HepG2 (cell line): Measurements from ENCODE around the gene C14orf119. TPM values are rescaled to one million over a fixed set of nuclear protein-coding genes. Genes with fewer than 3 reads are reported as not detected.

Source experiments
- BRD4 ChIP-seq: sonication (generic); formaldehyde crosslinking; IDR thresholded peaks from 2 replicates; pipeline ENCODE4 v1.4.0; 2020; ENCODE audit warnings: missing genetic modification reagents
- E2F1 ChIP-seq: sonication (generic); formaldehyde crosslinking; IDR thresholded peaks from 2 replicates; pipeline ENCODE4 v1.5.0; 2020; ENCODE audit warnings: missing genetic modification reagents
- HNF4A ChIP-seq: sonication (generic); formaldehyde crosslinking; IDR thresholded peaks from 2 replicates; pipeline ENCODE4 v1.4.0; 2020; ENCODE audit warnings: missing genetic modification reagents
- KDM5A ChIP-seq: fragments of 200-600 bp; sonication (generic); IDR thresholded peaks from 2 replicates; pipeline ENCODE4 v1.7.0; 2018; ENCODE audit warnings: antibody characterized with exemption, mild to moderate bottlenecking, low read length, borderline replicate concordance
- MAFG ChIP-seq: sonication (generic); formaldehyde crosslinking; IDR thresholded peaks from 2 replicates; pipeline ENCODE4 v1.5.1; 2020; ENCODE audit warnings: mild to moderate bottlenecking, missing genetic modification reagents
- SMAD1 ChIP-seq: sonication (generic); formaldehyde crosslinking; IDR thresholded peaks from 2 replicates; pipeline ENCODE4 v1.4.0; 2020; ENCODE audit warnings: missing genetic modification reagents, low read depth, mild to moderate bottlenecking, borderline replicate concordance
- SNAPC4 ChIP-seq: sonication (generic); formaldehyde crosslinking; IDR thresholded peaks from 2 replicates; pipeline ENCODE4 v1.4.0; 2020; ENCODE audit warnings: mild to moderate bottlenecking, missing genetic modification reagents
- TARDBP ChIP-seq: sonication (generic); formaldehyde crosslinking; IDR thresholded peaks from 2 replicates; pipeline ENCODE4 v1.8.0; 2022; ENCODE audit warnings: mild to moderate bottlenecking, missing genetic modification reagents
- TRIM24 ChIP-seq: sonication (generic); formaldehyde crosslinking; IDR thresholded peaks from 2 replicates; pipeline ENCODE4 v1.8.0; 2022; ENCODE audit warnings: mild to moderate bottlenecking, missing genetic modification reagents
- ZBTB8A ChIP-seq: sonication (generic); formaldehyde crosslinking; IDR thresholded peaks from 2 replicates; pipeline ENCODE4 v1.4.0; 2020; ENCODE audit warnings: mild to moderate bottlenecking, low read depth, missing genetic modification reagents, borderline replicate concordance
- ZNF670 ChIP-seq: sonication (generic); formaldehyde crosslinking; IDR thresholded peaks from 2 replicates; pipeline ENCODE4 v1.8.0; 2022; ENCODE audit warnings: mild to moderate bottlenecking, missing genetic modification reagents, borderline replicate concordance
- polyA plus RNA-seq, 8 experiments: library from polyadenylated mRNA; depleted of rRNA in 3 of 8; stranded (reverse) in 7 of 8; unstranded in 1 of 8; fragments of >200 nt; fragmentation: Illumina TruSeq in 4 of 8; extraction: Trizol in 4 of 8; gene quantifications; 2 replicates each; pipeline versions ENCODE4 v1.2.1 to v1.2.3, GENCODE V29; 2011 to 2016; ENCODE audit warnings: low read depth in 4 of 8, missing spikeins in 1 of 8, mixed read lengths in 1 of 8; ENCODE audit not compliant: insufficient read depth in 1 of 8
- total RNA-seq, 5 experiments: library from RNA; depleted of rRNA; stranded (reverse); fragments of >200 nt; fragmentation: Illumina TruSeq; extraction: Trizol; gene quantifications; 2 replicates each; pipeline ENCODE4 v1.2.3, GENCODE V29; 2016; ENCODE audit warnings: low read depth in 1 of 5
- TF ChIP-seq, protein P1 (sequence below): sonication (generic); formaldehyde crosslinking; IDR thresholded peaks from 2 replicates; pipeline ENCODE4 v1.5.1; 2020; ENCODE audit warnings: mild to moderate bottlenecking, missing genetic modification reagents, borderline replicate concordance

C14orf119 gene
- total and polyA plus RNA-seq, 2 of the 13 experiments (the other 11 are each of a cell fraction or from before 2014, with no cell fraction given), result 117 to 206 TPM

DNA sequence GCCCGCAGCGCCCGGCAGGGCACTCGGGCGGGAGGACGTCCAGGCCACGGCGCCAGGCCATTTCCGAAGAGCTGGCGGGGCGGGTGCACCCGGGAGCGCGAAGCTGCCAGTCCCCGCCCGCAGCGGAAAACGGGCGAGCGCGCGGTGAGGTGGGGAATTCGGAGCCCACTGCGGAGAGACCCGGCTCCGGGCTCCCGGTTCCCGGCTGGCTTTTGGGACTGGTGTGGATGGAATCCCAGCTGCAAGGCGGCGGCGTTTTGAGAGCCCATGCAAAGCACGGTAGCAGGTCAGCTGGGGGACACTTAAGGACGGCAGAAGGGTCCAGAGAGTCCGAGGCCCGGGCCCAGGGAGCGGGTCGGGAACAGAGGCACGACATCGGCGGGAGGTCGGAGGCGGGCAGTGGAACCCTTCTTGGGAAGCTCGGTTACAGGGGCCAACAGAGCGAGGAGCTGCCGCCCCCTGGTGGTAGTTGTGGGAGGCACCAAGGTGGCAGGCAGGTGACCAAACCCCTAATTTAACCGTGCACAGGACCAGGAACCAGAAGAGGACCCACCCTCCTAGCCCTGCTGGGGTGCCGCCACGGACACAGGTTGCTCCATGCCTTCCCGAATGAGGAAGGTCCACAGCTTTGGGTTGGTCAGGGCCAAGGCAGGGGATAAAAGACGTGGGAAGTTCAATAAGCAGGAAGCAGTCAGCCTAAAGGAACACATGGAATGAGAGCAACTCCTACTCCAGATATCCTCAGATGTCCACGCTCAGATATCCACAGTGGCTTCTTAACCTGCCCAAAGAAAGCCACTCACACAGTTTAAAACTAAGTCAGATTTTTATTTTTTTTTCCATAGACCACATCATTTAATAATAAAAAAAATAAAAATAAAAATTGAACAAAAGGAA is 37.3 kb upstream of the C14orf119 start (continued):
- TF ChIP-seq MAFG (CRISPR knock-in tag) (no peak), E2F1 (CRISPR knock-in tag) (no peak; the same call in 1 of the 2 replicates), SMAD1 (CRISPR knock-in tag) (peak; percentile 100), KDM5A (peak; percentile 32; the same call in 1 of the 2 replicates), ZNF670 (CRISPR knock-in tag) (no peak), BRD4 (CRISPR knock-in tag) (peak; percentile 65; the same call in 1 of the 2 replicates), SNAPC4 (CRISPR knock-in tag) (0 out of 2 replicates have a peak, but pooled peaks have one; percentile 46), HNF4A (peak; percentile 33; the same call in 1 of the 2 replicates), TRIM24 (no peak), TARDBP (CRISPR knock-in tag) (peak; percentile 84), ZBTB8A (CRISPR knock-in tag) (0 out of 2 replicates have a peak, but pooled peaks have one; percentile 72)
- TF ChIP-seq, protein P1, sequence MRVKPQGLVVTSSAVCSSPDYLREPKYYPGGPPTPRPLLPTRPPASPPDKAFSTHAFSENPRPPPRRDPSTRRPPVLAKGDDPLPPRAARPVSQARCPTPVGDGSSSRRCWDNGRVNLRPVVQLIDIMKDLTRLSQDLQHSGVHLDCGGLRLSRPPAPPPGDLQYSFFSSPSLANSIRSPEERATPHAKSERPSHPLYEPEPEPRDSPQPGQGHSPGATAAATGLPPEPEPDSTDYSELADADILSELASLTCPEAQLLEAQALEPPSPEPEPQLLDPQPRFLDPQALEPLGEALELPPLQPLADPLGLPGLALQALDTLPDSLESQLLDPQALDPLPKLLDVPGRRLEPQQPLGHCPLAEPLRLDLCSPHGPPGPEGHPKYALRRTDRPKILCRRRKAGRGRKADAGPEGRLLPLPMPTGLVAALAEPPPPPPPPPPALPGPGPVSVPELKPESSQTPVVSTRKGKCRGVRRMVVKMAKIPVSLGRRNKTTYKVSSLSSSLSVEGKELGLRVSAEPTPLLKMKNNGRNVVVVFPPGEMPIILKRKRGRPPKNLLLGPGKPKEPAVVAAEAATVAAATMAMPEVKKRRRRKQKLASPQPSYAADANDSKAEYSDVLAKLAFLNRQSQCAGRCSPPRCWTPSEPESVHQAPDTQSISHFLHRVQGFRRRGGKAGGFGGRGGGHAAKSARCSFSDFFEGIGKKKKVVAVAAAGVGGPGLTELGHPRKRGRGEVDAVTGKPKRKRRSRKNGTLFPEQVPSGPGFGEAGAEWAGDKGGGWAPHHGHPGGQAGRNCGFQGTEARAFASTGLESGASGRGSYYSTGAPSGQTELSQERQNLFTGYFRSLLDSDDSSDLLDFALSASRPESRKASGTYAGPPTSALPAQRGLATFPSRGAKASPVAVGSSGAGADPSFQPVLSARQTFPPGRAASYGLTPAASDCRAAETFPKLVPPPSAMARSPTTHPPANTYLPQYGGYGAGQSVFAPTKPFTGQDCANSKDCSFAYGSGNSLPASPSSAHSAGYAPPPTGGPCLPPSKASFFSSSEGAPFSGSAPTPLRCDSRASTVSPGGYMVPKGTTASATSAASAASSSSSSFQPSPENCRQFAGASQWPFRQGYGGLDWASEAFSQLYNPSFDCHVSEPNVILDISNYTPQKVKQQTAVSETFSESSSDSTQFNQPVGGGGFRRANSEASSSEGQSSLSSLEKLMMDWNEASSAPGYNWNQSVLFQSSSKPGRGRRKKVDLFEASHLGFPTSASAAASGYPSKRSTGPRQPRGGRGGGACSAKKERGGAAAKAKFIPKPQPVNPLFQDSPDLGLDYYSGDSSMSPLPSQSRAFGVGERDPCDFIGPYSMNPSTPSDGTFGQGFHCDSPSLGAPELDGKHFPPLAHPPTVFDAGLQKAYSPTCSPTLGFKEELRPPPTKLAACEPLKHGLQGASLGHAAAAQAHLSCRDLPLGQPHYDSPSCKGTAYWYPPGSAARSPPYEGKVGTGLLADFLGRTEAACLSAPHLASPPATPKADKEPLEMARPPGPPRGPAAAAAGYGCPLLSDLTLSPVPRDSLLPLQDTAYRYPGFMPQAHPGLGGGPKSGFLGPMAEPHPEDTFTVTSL, result no peak
